HepG2 (cell line): ENCODE results near the gene UBL7.

Experiments
- ARHGAP35 ChIP-seq: sonication (generic); formaldehyde crosslinking; IDR thresholded peaks from 2 replicates; pipeline ENCODE4 v1.9.0; 2022; ENCODE audit warnings: mild to moderate bottlenecking, inconsistent platforms, moderate library complexity, missing genetic modification reagents, borderline replicate concordance
- CTCF ChIP-seq: sonication (generic); formaldehyde crosslinking; IDR thresholded peaks from 2 replicates; pipeline ENCODE4 v1.5.0; 2020; ENCODE audit warnings: mild to moderate bottlenecking, missing genetic modification reagents, moderate library complexity
- EP300 ChIP-seq, 3 experiments: sonication (generic) in 1 of 3; formaldehyde crosslinking in 1 of 3; IDR thresholded peaks; 2 replicates each; pipeline versions ENCODE4 v1.5.1 to v1.6.1; 2011 to 2020; ENCODE audit warnings: low read depth in 2 of 3, low read length in 2 of 3, borderline replicate concordance in 1 of 3, improper control_type of control experiment in 1 of 3, mild to moderate bottlenecking in 1 of 3, missing genetic modification reagents in 1 of 3, moderate library complexity in 1 of 3
- HMG20A ChIP-seq: IDR thresholded peaks from 2 replicates; pipeline ENCODE4 v1.6.1; 2016; ENCODE audit warnings: borderline replicate concordance
- HOXD1 ChIP-seq: sonication (generic); formaldehyde crosslinking; IDR thresholded peaks from 2 replicates; pipeline ENCODE4 v1.5.0; 2020; ENCODE audit warnings: missing genetic modification reagents
- KLF6 ChIP-seq: IDR thresholded peaks from 2 replicates; pipeline ENCODE4 v1.8.0; 2016; ENCODE audit warnings: missing biosample characterization, missing genetic modification reagents
- POLR2A ChIP-seq, 2 experiments: IDR thresholded peaks; 2 replicates each; pipeline ENCODE4 v1.6.1; 2011; ENCODE audit warnings: low read depth in 2 of 2, low read length in 2 of 2, mild to moderate bottlenecking in 1 of 2, moderate library complexity in 1 of 2; ENCODE audit not compliant: insufficient read depth in 1 of 2
- POLR2AphosphoS2 ChIP-seq: IDR thresholded peaks from 2 replicates; pipeline ENCODE4 v1.6.1; 2011; ENCODE audit warnings: low read depth, low read length, improper control_type of control experiment
- PREB ChIP-seq: sonication (generic); formaldehyde crosslinking; IDR thresholded peaks from 2 replicates; pipeline ENCODE4 v1.4.0; 2020; ENCODE audit warnings: missing genetic modification reagents
- ZNF136 ChIP-seq: sonication (generic); formaldehyde crosslinking; IDR thresholded peaks from 2 replicates; pipeline ENCODE4 v1.8.1; 2022; ENCODE audit warnings: low read depth, mild to moderate bottlenecking, moderate library complexity, missing genetic modification reagents
- TF ChIP-seq, protein P1 (sequence below): sonication (generic); formaldehyde crosslinking; IDR thresholded peaks from 2 replicates; pipeline ENCODE4 v1.8.1; 2022; ENCODE audit warnings: low read depth, mild to moderate bottlenecking, missing genetic modification reagents

- TF ChIP-seq KLF6 (CRISPR knock-in tag) (no peak), POLR2A (IDR thresholded peaks at IDR 0.05; ENCODE audit: insufficient read depth in 1 of 2, low read depth in 2 of 2, low read length in 2 of 2) (no peak), ARHGAP35 (CRISPR knock-in tag) (no peak), CTCF (CRISPR knock-in tag) (no peak), POLR2AphosphoS2 (no peak), PREB (no peak), ZNF136 (CRISPR knock-in tag) (no peak), HMG20A (no peak), EP300 (IDR thresholded peaks at IDR 0.05; ENCODE audit: low read depth in 2 of 2, low read length in 2 of 2) (no peak), EP300 (CRISPR knock-in tag; IDR thresholded peaks at IDR 0.05; ENCODE audit: borderline replicate concordance) (no peak), HOXD1 (CRISPR knock-in tag) (no peak)
- TF ChIP-seq, protein P1, sequence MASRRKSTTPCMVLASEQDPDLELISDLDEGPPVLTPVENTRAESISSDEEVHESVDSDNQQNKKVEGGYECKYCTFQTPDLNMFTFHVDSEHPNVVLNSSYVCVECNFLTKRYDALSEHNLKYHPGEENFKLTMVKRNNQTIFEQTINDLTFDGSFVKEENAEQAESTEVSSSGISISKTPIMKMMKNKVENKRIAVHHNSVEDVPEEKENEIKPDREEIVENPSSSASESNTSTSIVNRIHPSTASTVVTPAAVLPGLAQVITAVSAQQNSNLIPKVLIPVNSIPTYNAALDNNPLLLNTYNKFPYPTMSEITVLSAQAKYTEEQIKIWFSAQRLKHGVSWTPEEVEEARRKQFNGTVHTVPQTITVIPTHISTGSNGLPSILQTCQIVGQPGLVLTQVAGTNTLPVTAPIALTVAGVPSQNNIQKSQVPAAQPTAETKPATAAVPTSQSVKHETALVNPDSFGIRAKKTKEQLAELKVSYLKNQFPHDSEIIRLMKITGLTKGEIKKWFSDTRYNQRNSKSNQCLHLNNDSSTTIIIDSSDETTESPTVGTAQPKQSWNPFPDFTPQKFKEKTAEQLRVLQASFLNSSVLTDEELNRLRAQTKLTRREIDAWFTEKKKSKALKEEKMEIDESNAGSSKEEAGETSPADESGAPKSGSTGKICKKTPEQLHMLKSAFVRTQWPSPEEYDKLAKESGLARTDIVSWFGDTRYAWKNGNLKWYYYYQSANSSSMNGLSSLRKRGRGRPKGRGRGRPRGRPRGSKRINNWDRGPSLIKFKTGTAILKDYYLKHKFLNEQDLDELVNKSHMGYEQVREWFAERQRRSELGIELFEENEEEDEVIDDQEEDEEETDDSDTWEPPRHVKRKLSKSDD (CRISPR knock-in tag) = no peak
These were observed 55.1 kb downstream of the UBL7 start for GRCh38 chr15:74405823-74406222.
